ENCODE results near the gene MAPK10.

DNA sequence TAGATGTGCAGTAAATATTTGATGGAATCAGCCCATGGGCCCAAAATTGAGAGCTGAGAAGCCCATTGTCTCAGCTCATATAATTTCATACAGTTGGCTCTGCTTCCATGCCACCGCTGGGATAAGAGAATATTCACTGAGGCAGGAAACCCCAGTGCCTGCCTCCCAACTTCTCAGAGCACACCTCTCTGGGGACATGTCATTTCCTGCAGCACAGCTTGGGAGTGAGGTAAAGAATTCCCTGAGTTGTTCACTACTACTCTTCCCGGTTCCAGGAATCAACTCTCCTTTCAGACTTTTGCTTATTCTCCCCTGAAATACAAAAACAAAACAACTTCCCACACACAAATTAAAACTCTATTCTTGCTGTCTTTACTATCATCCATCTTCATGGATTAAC is 389.3 kb downstream of the MAPK10 start:
- no peak for TF ChIP-seq EZH2phosphoT487 (IDR thresholded peaks at IDR 0.05; ENCODE audit: borderline replicate concordance, low read depth, low read length)
- no peak for TF ChIP-seq CTCF (conservative IDR thresholded peaks at IDR 0.05; ENCODE audit: low read length)
